Fibroblast of lung (primary cell): Measurements from ENCODE around the gene TTC19.

Source experiments
- CTCF ChIP-seq, 2 donors: IDR thresholded peaks in 1 of 2; conservative IDR thresholded peaks in 1 of 2; 1 replicate in 1 of 2; 2 replicates in 1 of 2; pipeline ENCODE4 v1.5.1; 2011 to 2012; ENCODE audit warnings: low read length in 2 of 2, control low read depth in 1 of 2, inconsistent platforms in 1 of 2, low read depth in 1 of 2, mild to moderate bottlenecking in 1 of 2
- EZH2 ChIP-seq: IDR thresholded peaks from 2 replicates; pipeline ENCODE4 v1.5.1; 2012; ENCODE audit warnings: low read length, control low read depth, mild to moderate bottlenecking; ENCODE audit errors: missing control alignments

GRCh38 chr17:15978606-15979005, 21.0 kb upstream of the TTC19 start:
- TF ChIP-seq CTCF (conservative IDR thresholded peaks at IDR 0.05 in 1 of 2, IDR thresholded peaks at IDR 0.05 in 1 of 2; ENCODE audit: low read depth in 1 of 2, low read length in 2 of 2) (no peak), EZH2 (no peak)
